PC-9 (cell line): Measurements from ENCODE around the gene DAPK2. TPM values are rescaled to one million over a fixed set of nuclear protein-coding genes. Genes with fewer than 3 reads are reported as not detected.

ENCODE experiments used
- BruUV-seq: library from RNA; stranded (reverse); fragments of 400-500 nt; replicated peaks from 2 replicates; lab custom pipeline; 2021; lab: Mats Ljungman, UMichigan
- CTCF ChIA-PET: fragments of 300-600 bp; sonication (Branson Sonifier 250); formaldehyde crosslinking; loops from one replicate; lab custom pipeline; 2022; ENCODE audit warnings: antibody characterized with exemption; lab: Charles Lee
- POLR2A ChIA-PET: fragments of 300-600 bp; sonication (Branson Sonifier 250); formaldehyde crosslinking; loops from one replicate; lab custom pipeline; 2022; ENCODE audit warnings: antibody characterized with exemption; ENCODE audit not compliant: unreplicated experiment; lab: Charles Lee
- DNase-seq, 2 experiments: peaks; one replicate each; pipeline versions ENCODE4 v3.0.0 to v3.0.0-alpha.2; 2015 to 2022; ENCODE audit warnings: mixed read lengths in 1 of 2
- H2AFZ ChIP-seq: fragments of 200-600 bp; sonication (generic); 2 replicates; pipeline ENCODE4 v1.8.1; 2017; ENCODE audit warnings: antibody characterized with exemption
- H3F3A ChIP-seq: fragments of 200-600 bp; sonication (generic); 2 replicates; pipeline ENCODE4 v1.8.1; 2017; ENCODE audit warnings: antibody characterized with exemption, mild to moderate bottlenecking, low read depth; ENCODE audit not compliant: insufficient read depth
- H3K27ac ChIP-seq: fragments of 200-600 bp; sonication (generic); 2 replicates; pipeline ENCODE4 v1.6.1; 2016; ENCODE audit warnings: mixed run types
- H3K27me3 ChIP-seq: fragments of 200-600 bp; sonication (generic); 2 replicates; pipeline ENCODE4 v1.6.1; 2016; ENCODE audit warnings: low read depth, mixed run types; ENCODE audit not compliant: insufficient read depth
- H3K36me3 ChIP-seq: fragments of 200-600 bp; sonication (generic); 2 replicates; pipeline ENCODE4 v1.6.1; 2016; ENCODE audit warnings: low read depth, mixed run types
- H3K4me1 ChIP-seq: fragments of 200-600 bp; sonication (generic); replicated peaks from 2 replicates; pipeline ENCODE4 v1.6.1; 2016; ENCODE audit warnings: mixed run types; ENCODE audit not compliant: insufficient read depth
- H3K4me2 ChIP-seq: fragments of 200-600 bp; sonication (generic); 2 replicates; pipeline ENCODE4 v1.6.1; 2017; ENCODE audit warnings: mixed run types
- H3K4me3 ChIP-seq: fragments of 200-600 bp; sonication (generic); 2 replicates; pipeline ENCODE4 v1.6.1; 2016; ENCODE audit warnings: mixed run types
- H3K79me2 ChIP-seq: fragments of 200-600 bp; sonication (generic); 2 replicates; pipeline ENCODE4 v1.6.1; 2017; ENCODE audit warnings: low read depth, mixed run types
- H3K9me2 ChIP-seq: fragments of 200-600 bp; sonication (generic); 2 replicates; pipeline ENCODE4 v1.8.1; 2017; ENCODE audit warnings: mild to moderate bottlenecking; ENCODE audit not compliant: insufficient read depth
- H3K9me3 ChIP-seq: fragments of 200-600 bp; sonication (generic); 2 replicates; pipeline ENCODE4 v1.8.1; 2016; ENCODE audit warnings: low read depth; ENCODE audit not compliant: insufficient read depth
- H4K20me1 ChIP-seq: fragments of 200-600 bp; sonication (generic); 2 replicates; pipeline ENCODE4 v1.8.1; 2017; ENCODE audit not compliant: insufficient read depth
- CTCF ChIP-seq: fragments of 200-600 bp; sonication (generic); conservative IDR thresholded peaks from 2 replicates; pipeline ENCODE4 v1.6.1; 2017; ENCODE audit warnings: mixed run types, antibody characterized with exemption, mild to moderate bottlenecking, moderate library complexity
- EZH2 ChIP-seq: fragments of 200-600 bp; sonication (generic); IDR thresholded peaks from 2 replicates; pipeline ENCODE4 v1.8.0; 2017; ENCODE audit warnings: antibody characterized with exemption, low read depth
- intact Hi-C: fragments of 100-400 bp; cut with micrococcal nuclease; formaldehyde crosslinking; loops from one replicate; pipeline ENCODE4 v1.10.0; 2022; ENCODE audit not compliant: unreplicated experiment
- total RNA-seq: library from RNA; stranded (reverse); gene quantifications from 2 replicates; pipeline ENCODE4 v1.2.3, GENCODE V29; 2021

DAPK2 gene
- total RNA-seq, 1 experiment from 2014 or later, result 11.0 TPM

GRCh38 chr15:64050281-64051092, 4.2 kb upstream of the DAPK2 start:
- intact Hi-C loops, result no loop called here
- no peak overlapping the region for H3K4me2 ChIP-seq

GRCh38 chr15:64048781-64049460, 2.6 kb upstream of the DAPK2 start:
- intact Hi-C loops, result loop anchor here (5.0 kb wide), 3 partner anchors 37 to 297 kb away; no protein-coding TSS in a partner anchor
- TF ChIP-seq EZH2 (no peak), CTCF (no peak)
- Histone ChIP-seq H3K9me2 (no peaks in the 10 kb centered on the region), H3K27ac (no peak overlapping the region), H3K79me2 (no peaks in the 10 kb centered on the region), H3F3A (no peaks in the 10 kb centered on the region), H3K4me3 (no peak overlapping the region), H3K27me3 (no peaks in the 10 kb centered on the region), H3K36me3 (no peaks in the 10 kb centered on the region), H3K4me1 (peaks cover 7% of the 10 kb centered on the region; the same call in 1 of the 2 replicates), H2AFZ (no peak overlapping the region), H3K9me3 (no peaks in the 10 kb centered on the region), H4K20me1 (no peaks in the 10 kb centered on the region), H3K4me2 (no peak overlapping the region)
- ChIA-PET CTCF (interaction anchor here (1.2 kb wide), 1 partner anchor 103 kb away, joined by 4 read pairs; no protein-coding TSS in a partner anchor), POLR2A (no interaction called here)
- DNase-seq, result no peak
- BruUV-seq, result no TSS peak

More at GRCh38 chr15:64050281-64051092, 4.2 kb upstream of the DAPK2 start:
- Histone ChIP-seq H2AFZ (no peak overlapping the region), H3K4me3 (no peak overlapping the region), H3K9me2 (no peaks in the 10 kb centered on the region), H3K27me3 (no peaks in the 10 kb centered on the region), H3K4me1 (peaks cover 7% of the 10 kb centered on the region; the same call in 1 of the 2 replicates), H3K9me3 (no peaks in the 10 kb centered on the region), H3K79me2 (no peaks in the 10 kb centered on the region), H3K36me3 (no peaks in the 10 kb centered on the region), H3K27ac (no peak overlapping the region), H3F3A (no peaks in the 10 kb centered on the region), H4K20me1 (no peaks in the 10 kb centered on the region)
- TF ChIP-seq CTCF (no peak), EZH2 (no peak)
- no TSS peak for BruUV-seq
- ChIA-PET CTCF (interaction anchor here (0.9 kb wide), 1 partner anchor 105 kb away, joined by 3 read pairs; no protein-coding TSS in a partner anchor), POLR2A (no interaction called here)
- DNase-seq, result no peak

GRCh38 chr15:64045774-64046420, 388 bp downstream of the DAPK2 start:
- Histone ChIP-seq H3F3A (no peaks in the 10 kb centered on the region), H3K4me1 (peaks cover 7% of the 10 kb centered on the region; the same call in 1 of the 2 replicates), H3K36me3 (no peaks in the 10 kb centered on the region), H3K4me2 (peak overlapping the region; percentile 64; the same call in 1 of the 2 replicates), H3K4me3 (peak overlapping the region; percentile 47; the same call in 1 of the 2 replicates), H2AFZ (no peak overlapping the region), H4K20me1 (no peaks in the 10 kb centered on the region), H3K79me2 (no peaks in the 10 kb centered on the region), H3K9me3 (no peaks in the 10 kb centered on the region), H3K9me2 (no peaks in the 10 kb centered on the region), H3K27ac (no peak overlapping the region), H3K27me3 (no peaks in the 10 kb centered on the region)
- ChIA-PET CTCF (interaction anchor here (0.6 to 3.9 kb wide), 6 partner anchors 15 to 294 kb away, joined by 3 to 46 read pairs (median 5); no protein-coding TSS in a partner anchor), POLR2A (interaction anchor here (0.6 kb wide), 1 partner anchor 13 kb away, joined by 18 read pairs; no protein-coding TSS in a partner anchor)
- no TSS peak for BruUV-seq
- TF ChIP-seq EZH2 (no peak), CTCF (no peak)
- intact Hi-C loops, result loop anchor here (1.0 to 5.0 kb wide), 5 partner anchors 34 to 294 kb away; no protein-coding TSS in a partner anchor
- no peak for DNase-seq
